Stimulated activated CD4-positive, alpha-beta T cell treated with anti-CD3 and anti-CD28 coated beads, Interleukin-15, amount 100 ng/mL, for 24 hours (primary cell): ENCODE data around the gene KCNN1.
"Not testable (repeated sequence)": the region's sequence is repeated elsewhere in the genome, so short reads cannot be mapped to it uniquely, and the experiment has no call there.

Experiments used
- DNase-seq: peaks from one replicate; pipeline ENCODE4 v3.0.0-alpha.2; 2020

Gene KCNN1

GRCh38 chr19:17969096-17969792, 2.3 kb downstream of the KCNN1 start:
- DNase-seq: no peak

DNA sequence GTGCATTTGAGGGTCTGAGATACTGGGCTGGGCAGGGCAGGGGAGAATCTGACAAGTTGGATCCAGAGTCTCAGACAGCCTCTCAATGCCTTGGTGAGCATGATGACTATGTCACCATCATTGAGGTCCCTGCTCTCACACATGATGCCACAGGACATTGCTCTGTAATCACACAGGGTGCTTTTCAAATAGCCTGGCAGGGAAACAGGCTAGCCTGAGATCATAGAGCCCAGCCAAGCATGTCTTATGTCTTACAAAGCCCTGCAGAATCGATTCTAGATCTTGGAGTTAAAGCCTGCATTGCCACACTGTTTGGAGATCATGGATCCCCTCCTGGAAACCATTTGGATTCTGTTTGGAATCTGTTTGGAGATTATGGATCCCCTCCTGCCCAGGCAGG, 5.3 kb downstream of the KCNN1 start:
- no peak for DNase-seq

GRCh38 chr19:17973759-17974158, 6.9 kb downstream of the KCNN1 start:
- no peak for DNase-seq

DNA sequence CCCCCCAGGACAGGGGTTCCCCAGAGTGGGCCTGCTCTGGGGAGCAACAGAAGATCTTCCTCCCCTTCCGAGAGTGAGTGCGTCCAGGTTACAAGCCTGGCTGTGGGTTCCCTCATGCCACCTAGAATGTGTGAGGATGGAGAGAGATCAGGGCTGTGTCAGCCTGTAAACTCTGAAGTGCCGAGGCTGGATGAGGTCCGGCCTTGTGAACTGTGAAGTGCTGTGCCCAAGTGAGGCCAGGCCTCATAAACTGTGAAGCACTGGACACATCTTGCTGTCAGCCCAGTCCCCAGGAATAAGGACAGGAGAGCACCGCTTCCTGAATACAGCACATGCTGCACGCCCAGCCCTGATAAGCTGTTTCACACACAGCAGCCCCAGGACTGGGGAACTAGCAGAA, 7.6 kb downstream of the KCNN1 start:
- no peak for DNase-seq

DNA sequence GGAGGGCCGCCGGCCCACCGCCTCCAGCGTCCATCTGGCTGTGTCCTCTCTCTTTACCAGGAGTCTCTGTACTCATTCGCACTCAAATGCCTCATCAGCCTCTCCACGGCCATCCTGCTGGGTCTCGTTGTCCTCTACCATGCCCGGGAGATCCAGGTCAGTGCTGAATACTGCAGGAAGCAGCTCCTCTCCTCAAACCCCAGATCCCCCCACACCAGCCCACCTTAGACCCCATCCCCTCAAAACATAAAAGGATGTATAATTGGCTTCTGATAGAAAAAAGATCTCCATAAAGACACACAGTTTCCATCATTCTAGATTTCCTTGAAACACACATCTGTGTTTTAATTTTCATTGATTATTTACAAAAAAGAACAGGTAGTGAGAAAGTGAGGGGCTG, 8.1 kb downstream of the KCNN1 start:
- no peak for DNase-seq

GRCh38 chr19:17977021-17977420, 10.1 kb downstream of the KCNN1 start:
- DNase-seq: no peak

DNA sequence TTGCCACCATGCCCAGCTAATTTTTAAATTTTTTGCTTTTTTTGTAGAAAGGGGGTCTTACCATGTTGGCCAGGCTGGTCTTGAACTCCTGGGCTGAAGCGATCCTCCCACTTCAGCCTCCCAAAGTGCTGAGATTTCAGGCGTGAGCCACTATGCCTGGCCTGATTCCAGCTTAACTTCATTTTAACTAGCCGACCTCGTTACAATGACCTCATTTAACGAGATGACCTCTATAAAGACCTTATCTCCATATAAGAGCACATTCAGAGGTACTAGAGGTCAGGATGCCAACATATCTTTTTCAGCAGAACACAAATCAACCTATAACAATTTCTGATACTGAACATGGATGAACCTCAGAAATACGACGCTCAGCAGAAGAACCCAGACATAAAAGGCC, 10.6 kb downstream of the KCNN1 start:
- no peak for DNase-seq

GRCh38 chr19:17981611-17982010, 14.7 kb downstream of the KCNN1 start:
- no peak for DNase-seq

DNA sequence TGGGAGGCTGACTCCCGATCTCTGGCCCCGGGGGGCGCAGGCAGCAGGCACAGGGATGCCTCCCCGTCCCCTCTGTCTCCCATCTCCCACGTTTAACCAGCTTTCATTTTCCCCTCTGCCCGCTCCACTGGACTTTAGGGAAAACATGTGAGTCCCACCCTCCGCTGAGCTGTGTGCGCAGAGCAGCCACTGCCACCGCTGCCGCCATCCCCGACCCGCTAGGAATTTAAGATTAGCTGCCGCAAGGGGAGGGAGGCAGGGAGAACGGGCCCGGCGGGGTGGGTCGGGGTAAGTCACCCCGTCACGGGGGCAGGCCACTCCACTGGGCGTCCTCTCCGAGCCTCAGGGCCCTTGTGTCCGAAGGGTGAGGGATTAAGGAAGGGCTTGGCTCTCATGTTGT, 15.5 kb downstream of the KCNN1 start:
- no peak for DNase-seq

DNA sequence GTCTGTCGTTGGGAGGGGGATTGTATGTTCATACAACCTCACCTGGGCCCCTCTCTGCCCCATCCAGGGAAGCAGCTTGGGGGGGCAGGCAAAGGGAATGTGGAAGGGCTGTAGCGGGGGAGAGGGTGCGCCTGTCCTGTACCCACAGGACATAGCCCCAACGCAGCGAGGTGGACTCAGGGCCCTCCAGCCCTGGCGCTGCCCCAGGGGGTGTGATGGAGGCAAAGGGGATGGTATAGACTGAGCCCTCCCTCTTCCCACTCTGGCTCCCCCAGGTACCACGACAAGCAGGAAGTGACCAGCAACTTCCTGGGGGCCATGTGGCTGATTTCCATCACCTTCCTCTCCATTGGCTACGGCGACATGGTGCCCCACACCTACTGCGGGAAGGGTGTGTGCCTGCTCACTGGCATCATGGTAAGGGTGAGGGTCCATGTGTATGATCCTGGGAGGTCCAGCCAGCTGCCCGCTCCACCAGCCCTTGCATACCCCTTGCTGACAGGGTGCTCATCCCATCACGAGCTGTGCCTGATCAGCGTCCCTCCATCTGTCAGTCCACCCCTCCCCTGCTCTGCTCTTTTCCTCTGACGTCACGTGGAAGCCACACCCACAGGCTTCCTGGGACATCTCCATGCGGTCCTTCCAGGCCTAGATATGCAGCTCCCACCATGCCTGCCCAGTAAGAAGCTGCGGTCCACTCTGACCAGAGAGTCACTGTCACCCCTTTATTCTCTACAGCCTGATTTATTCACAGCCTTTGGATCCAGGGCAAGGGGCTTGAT, 18.3 kb downstream of the KCNN1 start:
- no peak for DNase-seq

GRCh38 chr19:17986569-17986968, 19.7 kb downstream of the KCNN1 start:
- DNase-seq: not testable (repeated sequence)

GRCh38 chr19:17988161-17988560, 21.3 kb downstream of the KCNN1 start:
- DNase-seq: no peak

GRCh38 chr19:17989425-17990094, 22.7 kb downstream of the KCNN1 start:
- no peak for DNase-seq

GRCh38 chr19:17993076-17993813, 26.3 kb downstream of the KCNN1 start:
- DNase-seq: no peak

GRCh38 chr19:17996826-17997316, 30.0 kb downstream of the KCNN1 start:
- peak; percentile 91 for DNase-seq

- no peak for DNase-seq
These were observed 31.3 kb downstream of the KCNN1 start for GRCh38 chr19:17997969-17998826.

DNA sequence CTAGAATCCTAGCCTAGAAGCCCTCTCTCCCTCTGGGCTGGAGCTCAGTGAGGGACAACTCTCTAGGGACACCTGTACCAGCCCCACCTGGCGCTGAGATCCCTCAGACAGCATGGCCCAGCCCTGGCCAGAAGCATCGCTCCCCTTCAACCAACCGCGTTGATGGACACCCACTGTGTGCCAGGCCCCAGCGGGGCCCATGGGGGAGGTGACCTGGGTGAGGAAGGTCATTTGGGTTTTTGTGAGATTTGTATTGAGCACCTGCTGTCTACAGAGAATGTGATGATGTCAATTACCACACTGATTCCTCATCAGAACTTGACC, 31.9 kb downstream of the KCNN1 start:
- no peak for DNase-seq

DNA sequence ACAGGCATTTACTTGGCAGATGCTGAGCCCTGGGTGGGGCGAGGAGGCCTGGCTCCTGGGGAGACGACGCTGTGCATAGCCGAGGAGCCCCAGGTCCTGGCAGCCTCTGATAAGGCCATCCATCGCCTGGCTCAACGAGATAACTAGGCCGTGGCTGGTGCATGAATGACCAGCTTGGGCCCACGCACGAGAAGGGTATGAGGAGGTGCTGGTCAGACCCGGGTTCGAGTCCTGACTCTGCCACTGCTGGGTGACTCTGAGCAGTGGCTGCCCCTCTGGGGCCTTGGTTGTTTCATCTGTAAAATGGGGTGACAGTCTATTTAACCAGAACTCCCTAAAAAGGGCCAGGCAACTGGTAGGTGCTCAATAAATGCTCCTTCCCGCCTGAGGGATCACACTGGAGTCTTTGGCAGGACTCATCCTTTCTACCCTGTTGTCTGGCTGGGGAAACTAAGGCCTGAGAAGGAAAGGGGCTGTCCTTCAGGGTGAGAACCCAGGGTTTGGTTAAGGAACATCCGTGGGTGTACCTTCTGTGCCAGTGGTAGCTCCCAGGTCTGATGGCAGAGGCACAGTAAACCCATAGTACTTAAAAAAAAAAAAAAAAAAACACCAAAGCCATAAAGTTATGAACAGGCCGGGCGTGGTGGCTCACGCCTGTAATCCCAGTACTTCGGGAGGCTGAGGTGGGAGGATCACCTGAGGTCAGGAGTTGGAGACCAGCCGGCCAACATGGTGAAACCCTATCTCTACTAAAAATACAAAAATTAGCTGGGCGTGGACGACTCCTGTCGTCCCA, 33.0 kb downstream of the KCNN1 start:
- no peak for DNase-seq

DNA sequence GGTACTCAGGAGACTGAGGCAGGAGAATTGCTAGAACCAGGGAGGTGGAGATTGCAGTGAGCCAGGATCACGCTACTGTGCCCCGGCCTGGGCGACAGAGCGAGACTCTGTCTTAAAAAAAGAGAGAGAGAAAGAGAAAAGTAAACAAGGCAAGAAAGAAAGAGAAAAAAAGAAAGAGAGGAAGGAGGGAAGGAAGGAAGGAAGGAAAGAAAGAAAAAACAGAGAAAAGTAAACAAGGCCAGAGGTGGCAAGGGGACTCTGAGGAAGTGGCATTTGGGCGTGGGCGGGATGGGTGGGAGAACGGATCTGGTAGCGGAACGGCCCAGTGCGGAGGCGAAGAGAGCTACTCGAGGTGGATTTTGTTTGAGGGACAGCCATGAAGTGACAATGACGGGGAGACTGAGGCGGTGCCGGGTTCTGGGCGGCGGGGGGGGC, 33.6 kb downstream of the KCNN1 start:
- DNase-seq: no peak

- peak; percentile 94 for DNase-seq
These were observed 34.2 kb downstream of the KCNN1 start for GRCh38 chr19:18000915-18001776.
